Adrenal gland (tissue), 5 donors: ENCODE data around the gene MTM1.

ENCODE experiments used
- CTCF ChIP-seq, 6 experiments: fragments of 450-650 bp in 4 of 6; fragments of 200-600 bp in 2 of 6; sonication (generic) in 1 of 6; IDR thresholded peaks; 1 replicate in 5 of 6; 2 replicates in 1 of 6; pipeline versions ENCODE4 v1.5.1 to v1.8.0; 2016 to 2021; ENCODE audit warnings: antibody characterized with exemption in 6 of 6, mild to moderate bottlenecking in 2 of 6, moderate library complexity in 1 of 6
- POLR2A ChIP-seq, 2 donors: fragments of 450-650 bp; IDR thresholded peaks; one replicate each; pipeline ENCODE4 v1.6.1; 2017; ENCODE audit warnings: antibody characterized with exemption in 2 of 2, mild to moderate bottlenecking in 2 of 2, moderate library complexity in 1 of 2
- donor health status: DM: no; HTN: no; CAD: no.

GRCh38 chrX:150690126-150690525, 121.7 kb downstream of the MTM1 start:
- TF ChIP-seq CTCF (IDR thresholded peaks at IDR 0.05), result no peak
- TF ChIP-seq POLR2A (IDR thresholded peaks at IDR 0.05), result no peak
